SU-DHL-6 (cell line): Measurements from ENCODE around the gene UTF1.

Experiments
- H2AFZ ChIP-seq: fragments of 200-600 bp; sonication (generic); 2 replicates; pipeline ENCODE4 v1.6.1; 2014; ENCODE audit warnings: low read depth, mild to moderate bottlenecking, moderate library complexity, mixed read lengths, antibody characterized with exemption, low read length; ENCODE audit not compliant: severe bottlenecking
- H3F3A ChIP-seq: fragments of 200-600 bp; shearing (Covaris generic); 2 replicates; pipeline ENCODE4 v1.6.0; 2016; ENCODE audit warnings: antibody characterized with exemption, mild to moderate bottlenecking; ENCODE audit not compliant: insufficient read depth
- H3K27ac ChIP-seq: fragments of 200-600 bp; sonication (generic); 2 replicates; pipeline ENCODE4 v1.5.1; 2016; ENCODE audit warnings: low read depth, mild to moderate bottlenecking, low read length, moderate library complexity, mixed read lengths
- H3K27me3 ChIP-seq: fragments of 200-600 bp; sonication (generic), shearing (Covaris generic); 2 replicates; pipeline ENCODE4 v1.6.0; 2014; ENCODE audit warnings: mild to moderate bottlenecking, low read length
- H3K36me3 ChIP-seq: fragments of 200-600 bp; sonication (generic); 2 replicates; pipeline ENCODE4 v1.6.1; 2014; ENCODE audit warnings: mild to moderate bottlenecking, low read length, mixed read lengths
- H3K4me2 ChIP-seq: fragments of 300-600, 200-600 bp; shearing (Covaris generic), sonication (generic); 2 replicates; pipeline ENCODE4 v1.6.0; 2014; ENCODE audit warnings: low read length, low read depth, mild to moderate bottlenecking; ENCODE audit not compliant: poor library complexity, severe bottlenecking
- H3K4me3 ChIP-seq: fragments of 200-600 bp; sonication (generic); 2 replicates; pipeline ENCODE4 v1.5.1; 2014; ENCODE audit warnings: antibody characterized with exemption, low read length, mild to moderate bottlenecking, mixed read lengths; ENCODE audit not compliant: insufficient read depth, poor library complexity, severe bottlenecking
- H3K79me2 ChIP-seq: fragments of 200-600 bp; sonication (generic); 2 replicates; pipeline ENCODE4 v1.6.1; 2014; ENCODE audit warnings: mild to moderate bottlenecking, low read length, moderate library complexity; ENCODE audit not compliant: insufficient read depth
- H3K9ac ChIP-seq: fragments of 200-600 bp; sonication (generic); 2 replicates; pipeline ENCODE4 v1.7.0; 2014; ENCODE audit warnings: mild to moderate bottlenecking, low read length
- H3K9me2 ChIP-seq: fragments of 200-600 bp; sonication (generic); replicated peaks from 2 replicates; pipeline ENCODE4 v1.6.1; 2014; ENCODE audit warnings: low read length; ENCODE audit not compliant: insufficient read depth
- H3K9me3 ChIP-seq: fragments of 200-600 bp; sonication (generic); 2 replicates; pipeline ENCODE4 v1.6.1; 2014; ENCODE audit warnings: low read length, mixed read lengths; ENCODE audit not compliant: insufficient read depth
- H4K20me1 ChIP-seq: fragments of 200-600 bp; sonication (generic); 2 replicates; pipeline ENCODE4 v1.6.1; 2014; ENCODE audit warnings: low read depth, mild to moderate bottlenecking, antibody characterized with exemption, low read length, moderate library complexity, mixed read lengths
- EZH2phosphoT487 ChIP-seq: fragments of 200-600 bp; sonication (generic), shearing (Covaris generic); conservative IDR thresholded peaks from 2 replicates; pipeline ENCODE4 v1.6.1; 2018; ENCODE audit warnings: mild to moderate bottlenecking, antibody characterized with exemption, low read length, moderate library complexity, mixed read lengths
- TF ChIP-seq, protein P1 (sequence below): fragments of 200-600 bp; sonication (generic); IDR thresholded peaks from one replicate; pipeline ENCODE4 v1.5.1; 2017; ENCODE audit warnings: antibody characterized with exemption, mild to moderate bottlenecking, low read length, moderate library complexity; ENCODE audit not compliant: insufficient read depth, poor library complexity, severe bottlenecking

UTF1 gene, protein sequence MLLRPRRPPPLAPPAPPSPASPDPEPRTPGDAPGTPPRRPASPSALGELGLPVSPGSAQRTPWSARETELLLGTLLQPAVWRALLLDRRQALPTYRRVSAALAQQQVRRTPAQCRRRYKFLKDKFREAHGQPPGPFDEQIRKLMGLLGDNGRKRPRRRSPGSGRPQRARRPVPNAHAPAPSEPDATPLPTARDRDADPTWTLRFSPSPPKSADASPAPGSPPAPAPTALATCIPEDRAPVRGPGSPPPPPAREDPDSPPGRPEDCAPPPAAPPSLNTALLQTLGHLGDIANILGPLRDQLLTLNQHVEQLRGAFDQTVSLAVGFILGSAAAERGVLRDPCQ

DNA sequence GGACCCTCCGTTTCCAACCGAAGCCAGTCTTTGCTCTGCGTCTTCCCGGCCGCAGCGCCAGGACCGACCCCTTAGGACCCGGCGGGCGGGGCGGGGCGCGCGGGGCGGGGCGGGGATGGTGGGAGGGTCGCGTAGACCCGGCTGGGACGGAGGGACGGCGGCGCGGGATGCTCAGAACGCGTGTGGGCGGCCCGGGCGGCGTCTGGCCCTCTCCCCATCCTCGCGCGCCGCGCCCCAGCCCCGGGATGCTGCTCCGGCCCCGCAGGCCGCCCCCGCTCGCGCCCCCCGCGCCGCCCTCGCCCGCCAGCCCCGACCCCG lies at the start of gene UTF1:
UTF1 (plus strand) TSS at position 174 of the 318 bp plus-strand sequence; CDS start at position 246, 72 bp downstream.
- TF ChIP-seq, protein P1, sequence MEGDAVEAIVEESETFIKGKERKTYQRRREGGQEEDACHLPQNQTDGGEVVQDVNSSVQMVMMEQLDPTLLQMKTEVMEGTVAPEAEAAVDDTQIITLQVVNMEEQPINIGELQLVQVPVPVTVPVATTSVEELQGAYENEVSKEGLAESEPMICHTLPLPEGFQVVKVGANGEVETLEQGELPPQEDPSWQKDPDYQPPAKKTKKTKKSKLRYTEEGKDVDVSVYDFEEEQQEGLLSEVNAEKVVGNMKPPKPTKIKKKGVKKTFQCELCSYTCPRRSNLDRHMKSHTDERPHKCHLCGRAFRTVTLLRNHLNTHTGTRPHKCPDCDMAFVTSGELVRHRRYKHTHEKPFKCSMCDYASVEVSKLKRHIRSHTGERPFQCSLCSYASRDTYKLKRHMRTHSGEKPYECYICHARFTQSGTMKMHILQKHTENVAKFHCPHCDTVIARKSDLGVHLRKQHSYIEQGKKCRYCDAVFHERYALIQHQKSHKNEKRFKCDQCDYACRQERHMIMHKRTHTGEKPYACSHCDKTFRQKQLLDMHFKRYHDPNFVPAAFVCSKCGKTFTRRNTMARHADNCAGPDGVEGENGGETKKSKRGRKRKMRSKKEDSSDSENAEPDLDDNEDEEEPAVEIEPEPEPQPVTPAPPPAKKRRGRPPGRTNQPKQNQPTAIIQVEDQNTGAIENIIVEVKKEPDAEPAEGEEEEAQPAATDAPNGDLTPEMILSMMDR, result no peak
- no peak for TF ChIP-seq EZH2phosphoT487
- no peaks in the 10 kb centered on the region for H4K20me1 ChIP-seq
- H3K4me3 ChIP-seq, result no peak within 1 kb of the TSS
- no peaks in the 10 kb centered on the region for H3K9me3 ChIP-seq
- H3K27me3 ChIP-seq, result no peaks in the 10 kb centered on the region
- H3K9ac ChIP-seq, result no peak within 1 kb of the TSS
- no peaks in the 10 kb centered on the region for H3F3A ChIP-seq
- no peak within 1 kb of the TSS for H3K4me2 ChIP-seq
- H3K79me2 ChIP-seq, result no peaks in the 10 kb centered on the region
- no peaks in the 10 kb centered on the region for H3K9me2 ChIP-seq
- no peak within 1 kb of the TSS for H3K27ac ChIP-seq
- no peak within 1 kb of the TSS for H2AFZ ChIP-seq
- H3K36me3 ChIP-seq, result no peaks in the 10 kb centered on the region

GRCh38 chr10:133180965-133181639 lies 48.9 kb upstream of the UTF1 start:
- Histone ChIP-seq H2AFZ (no peak overlapping the region), H3F3A (no peaks in the 10 kb centered on the region), H4K20me1 (no peaks in the 10 kb centered on the region), H3K79me2 (no peaks in the 10 kb centered on the region), H3K9ac (no peak overlapping the region), H3K4me2 (no peak overlapping the region), H3K9me2 (no peaks in the 10 kb centered on the region), H3K4me3 (no peak overlapping the region), H3K27me3 (no peaks in the 10 kb centered on the region), H3K9me3 (peaks cover 12% of the 10 kb centered on the region; the same call in 1 of the 2 replicates), H3K27ac (no peak overlapping the region), H3K36me3 (no peaks in the 10 kb centered on the region)
- TF ChIP-seq, protein P1, result no peak
- no peak for TF ChIP-seq EZH2phosphoT487

DNA sequence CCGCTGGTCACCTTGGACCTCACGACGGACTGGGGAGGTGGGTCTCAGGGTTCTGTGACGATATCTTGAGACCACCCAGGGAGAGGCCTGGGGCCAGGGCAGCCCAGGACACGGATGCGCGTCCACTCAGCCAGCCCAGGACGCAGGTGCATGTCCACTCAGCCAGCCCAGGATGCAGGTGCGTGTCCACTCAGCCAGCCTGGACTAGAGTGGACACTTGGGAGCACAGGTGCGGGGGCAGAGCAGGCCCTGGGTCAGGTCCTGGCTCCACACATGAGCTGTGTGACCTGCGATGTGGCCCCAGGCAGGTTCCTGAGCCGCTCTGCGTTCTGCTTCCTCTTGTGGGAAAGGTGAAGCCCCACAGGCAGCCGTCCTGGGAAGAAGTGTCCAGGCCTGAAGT lies 47.8 kb upstream of the UTF1 start:
- Histone ChIP-seq H3K27me3 (no peaks in the 10 kb centered on the region), H3K4me2 (no peak overlapping the region), H3K9ac (no peak overlapping the region), H3K27ac (no peak overlapping the region), H3K79me2 (no peaks in the 10 kb centered on the region), H3K36me3 (no peaks in the 10 kb centered on the region), H3K9me2 (no peaks in the 10 kb centered on the region), H2AFZ (no peak overlapping the region), H3K4me3 (no peak overlapping the region), H4K20me1 (no peaks in the 10 kb centered on the region), H3K9me3 (peaks cover 10% of the 10 kb centered on the region; the same call in 1 of the 2 replicates), H3F3A (no peaks in the 10 kb centered on the region)
- no peak for TF ChIP-seq EZH2phosphoT487
- TF ChIP-seq, protein P1, result no peak
